DMS 273 treated with DMSO at 0.1 percent for 48 hours (cell line): Measurements from ENCODE around the gene SPCS2.

Experiments
- DNase-seq: peaks from one replicate; lab custom pipeline; 2025; lab: John Stamatoyannopoulos, UW

SPCS2 gene

DNA sequence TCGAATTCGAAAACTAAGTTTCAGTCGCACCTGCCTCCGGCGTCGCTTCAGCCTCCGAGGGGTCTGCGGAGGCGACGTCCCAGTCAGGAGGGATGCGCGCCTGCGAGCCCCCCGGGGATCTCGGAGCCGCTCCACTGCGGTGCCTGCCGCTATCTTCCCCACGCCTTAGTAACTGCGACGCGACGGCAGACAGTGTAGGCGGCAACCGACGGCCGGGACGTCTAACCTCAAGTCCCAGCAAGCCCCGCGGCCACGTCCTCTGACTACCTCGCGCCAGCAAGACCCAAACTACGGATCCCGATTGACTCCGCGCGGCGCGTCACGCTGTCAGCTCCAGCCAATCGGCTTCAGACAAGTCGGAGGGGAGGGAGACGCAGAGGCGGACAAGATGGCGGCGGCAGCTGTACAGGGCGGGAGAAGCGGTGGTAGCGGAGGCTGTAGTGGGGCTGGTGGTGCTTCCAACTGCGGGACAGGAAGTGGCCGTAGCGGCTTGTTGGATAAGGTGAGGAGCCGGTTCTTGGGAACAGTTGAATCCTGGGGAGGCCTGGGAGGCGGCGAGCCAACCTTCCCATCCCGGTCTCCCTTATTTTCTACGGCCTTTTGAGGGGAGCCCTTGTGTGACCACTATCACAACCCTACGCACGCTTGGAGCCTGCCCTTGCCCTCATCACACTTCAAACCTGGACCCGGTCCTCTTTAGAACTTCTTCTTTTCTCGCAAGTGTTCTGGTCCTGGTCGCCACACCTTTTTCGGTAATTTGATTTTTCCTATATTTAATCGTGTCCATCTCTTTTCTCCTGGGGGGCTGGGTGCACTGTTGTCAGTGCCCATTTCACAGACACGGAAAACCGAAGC is at the start of gene SPCS2, which contains the start of gene XRRA1:
TSS of gene SPCS2 (plus strand) at position 369 of the 855 bp plus-strand sequence. CDS start at position 389, 20 bp downstream.
TSS of gene XRRA1 (minus strand) at position 194 of the 855 bp plus-strand sequence. CDS start 8,213 bp downstream, outside the sequence.
- peak; percentile 90 for DNase-seq

DNA sequence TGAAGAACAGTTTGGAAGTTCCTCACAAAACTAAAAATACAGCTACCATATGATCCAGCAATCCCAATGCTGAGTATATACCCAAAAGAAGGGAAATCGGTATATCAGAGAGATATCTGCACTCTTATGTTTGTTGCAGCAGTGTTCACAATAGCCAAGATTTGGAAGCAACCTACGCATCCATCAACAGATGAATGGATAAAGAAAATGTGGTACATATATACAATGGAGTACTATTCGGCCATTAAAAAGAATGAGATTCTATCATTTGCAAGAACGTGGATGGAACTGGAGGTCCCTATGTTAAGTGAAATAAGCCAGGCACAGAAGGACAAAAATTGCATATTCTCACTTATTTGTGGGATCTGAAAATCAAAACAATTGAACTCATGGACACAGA is 46.7 kb upstream of the SPCS2 start:
- DNase-seq, result no peak

DNA sequence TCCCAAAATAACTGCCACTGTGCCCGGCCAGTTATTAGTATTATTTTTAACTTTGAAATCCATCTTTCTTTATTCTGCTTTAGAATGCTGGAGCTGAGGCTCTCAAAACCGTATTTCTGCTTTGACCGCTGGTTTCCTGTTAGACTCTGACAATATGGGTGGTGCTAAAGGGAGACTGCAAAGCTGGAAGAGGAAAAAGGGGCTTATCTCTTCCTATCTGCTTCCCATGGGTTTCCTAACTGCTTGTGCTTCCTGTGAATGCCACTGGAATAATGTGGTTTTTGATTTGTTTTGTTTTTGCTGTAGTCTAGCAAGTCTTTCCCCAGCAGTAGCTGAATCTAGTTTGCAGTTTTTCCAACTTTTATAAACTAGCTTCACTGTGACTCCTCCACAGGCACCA is 43.7 kb upstream of the SPCS2 start:
- no peak for DNase-seq

DNA sequence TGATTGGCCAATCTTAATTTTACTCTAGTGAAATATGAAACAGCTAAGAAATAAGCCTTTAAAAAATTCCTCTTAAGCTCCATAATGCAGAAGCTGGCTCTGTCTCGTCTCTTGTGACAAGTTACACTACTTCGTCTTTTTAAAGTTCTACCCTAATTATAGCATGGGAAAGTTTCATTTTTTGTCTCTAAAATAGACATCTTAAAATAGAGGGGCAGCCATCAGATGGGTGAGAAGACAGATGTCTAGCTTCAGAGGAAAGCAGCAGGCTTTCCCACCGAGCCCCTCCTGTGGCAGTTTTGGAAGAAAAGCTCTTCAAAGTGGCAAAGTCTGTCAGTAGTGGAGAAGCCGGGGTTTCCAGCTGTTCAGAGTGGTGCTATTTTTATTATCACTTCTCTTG is 39.7 kb upstream of the SPCS2 start:
- DNase-seq, result no peak

DNA sequence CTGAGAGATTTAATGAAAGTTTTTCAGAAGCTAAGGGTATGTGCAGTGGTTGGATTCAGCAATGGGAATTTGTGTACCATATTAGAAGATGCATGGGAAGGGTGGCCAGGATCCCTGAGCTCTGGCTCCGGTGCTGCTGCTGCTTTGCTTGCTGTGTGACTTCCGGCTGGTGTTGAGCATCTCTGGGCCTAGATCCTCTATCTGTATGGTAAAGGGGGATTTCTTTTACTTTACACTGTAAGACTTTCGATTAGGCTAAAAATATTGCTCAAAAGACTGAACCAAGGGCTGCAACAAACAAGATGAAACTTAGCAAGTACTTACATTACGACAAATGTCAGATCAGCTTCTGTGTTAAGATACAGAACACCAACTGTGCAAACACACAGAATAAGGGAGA is 39.3 kb upstream of the SPCS2 start:
- DNase-seq, result no peak

DNA sequence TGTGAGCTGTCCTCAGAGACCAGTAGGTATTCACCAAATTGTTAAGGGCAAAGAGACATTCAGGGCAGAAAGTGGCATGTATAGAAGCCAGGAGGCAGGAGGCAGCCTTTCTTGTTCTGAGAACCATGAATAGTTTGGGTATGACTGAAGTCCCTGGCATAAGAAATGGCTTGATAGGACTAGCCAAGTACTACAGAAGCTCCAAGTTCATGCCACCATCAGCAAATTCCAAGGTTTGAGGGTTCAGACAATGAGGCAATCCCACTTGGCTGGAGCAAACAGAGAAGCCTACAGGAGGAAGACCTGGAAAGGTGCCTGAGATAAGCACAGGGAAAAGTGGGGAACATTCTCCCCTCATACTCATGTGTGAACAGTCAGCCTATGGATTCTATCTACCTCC is 25.9 kb upstream of the SPCS2 start:
- DNase-seq, result no peak

DNA sequence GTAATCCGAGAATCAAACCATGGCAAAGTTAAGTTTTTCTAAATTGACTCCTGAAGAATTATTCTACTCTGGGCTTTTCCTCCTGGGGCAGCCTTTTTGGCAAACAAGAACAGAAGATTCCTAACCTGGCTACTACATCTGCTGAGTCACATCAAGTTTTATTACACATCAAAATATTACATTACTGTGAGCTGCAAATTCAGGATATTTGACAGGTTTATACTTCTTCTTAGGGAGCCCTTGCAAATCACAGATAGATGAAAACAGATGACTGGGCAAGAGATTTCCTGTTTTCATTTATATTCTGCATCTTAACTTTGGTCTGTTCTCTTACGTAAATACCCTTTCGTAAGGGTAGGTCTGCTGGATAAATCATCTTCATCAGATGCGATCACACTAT is 23.8 kb upstream of the SPCS2 start:
- no peak for DNase-seq

DNA sequence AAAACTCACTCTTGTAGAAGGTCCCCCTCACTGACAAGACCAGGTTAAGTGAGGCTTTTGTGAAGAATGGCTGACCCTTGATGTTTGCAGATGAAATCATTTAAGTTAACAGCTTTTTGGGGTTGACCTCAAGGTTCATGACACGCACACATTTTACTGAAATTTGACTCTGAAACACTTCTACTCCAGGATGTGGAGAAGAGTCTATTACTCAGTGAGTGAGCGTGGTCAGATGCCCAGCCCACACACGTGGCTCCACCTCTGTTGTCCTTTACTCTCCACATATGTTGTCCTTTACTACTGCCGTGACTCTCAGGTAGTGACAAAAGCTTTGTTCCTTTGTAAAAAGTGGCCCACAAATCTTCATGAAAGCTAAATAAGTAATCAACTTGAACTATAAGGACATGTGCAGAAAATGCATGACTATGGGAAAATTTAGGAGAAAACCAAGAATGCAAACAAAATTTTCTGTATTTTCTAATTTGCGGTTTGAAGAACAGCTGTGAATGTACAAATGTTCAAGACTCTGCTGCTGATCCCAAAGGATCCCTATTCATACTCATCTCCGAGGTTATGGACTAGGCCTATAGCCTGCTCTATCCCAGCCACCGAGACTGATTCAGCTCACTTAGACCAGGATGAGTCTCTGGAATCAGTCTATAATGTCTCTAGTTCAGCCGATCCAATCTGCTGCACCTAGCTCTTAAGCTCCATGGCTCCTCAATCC is 22.6 kb upstream of the SPCS2 start:
- DNase-seq, result no peak

DNA sequence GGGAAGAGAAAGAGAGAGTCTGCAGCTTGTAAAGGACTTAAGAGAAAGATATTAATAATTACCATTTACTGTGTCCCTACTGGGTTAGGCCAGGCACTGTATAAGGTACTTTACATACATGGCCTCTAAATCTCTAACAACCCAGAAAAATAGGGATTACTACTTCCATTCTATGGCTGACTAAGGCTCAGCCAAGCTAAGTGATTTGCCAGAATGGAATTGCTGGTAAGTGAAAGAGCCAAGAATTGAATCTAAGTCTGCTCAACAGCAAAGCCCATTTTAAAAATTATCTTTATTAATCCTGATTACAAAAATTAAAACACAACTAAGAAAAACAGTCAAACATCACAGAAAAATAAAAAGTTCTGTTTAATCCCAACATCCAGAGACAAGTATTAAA is 21.6 kb upstream of the SPCS2 start:
- DNase-seq, result no peak

DNA sequence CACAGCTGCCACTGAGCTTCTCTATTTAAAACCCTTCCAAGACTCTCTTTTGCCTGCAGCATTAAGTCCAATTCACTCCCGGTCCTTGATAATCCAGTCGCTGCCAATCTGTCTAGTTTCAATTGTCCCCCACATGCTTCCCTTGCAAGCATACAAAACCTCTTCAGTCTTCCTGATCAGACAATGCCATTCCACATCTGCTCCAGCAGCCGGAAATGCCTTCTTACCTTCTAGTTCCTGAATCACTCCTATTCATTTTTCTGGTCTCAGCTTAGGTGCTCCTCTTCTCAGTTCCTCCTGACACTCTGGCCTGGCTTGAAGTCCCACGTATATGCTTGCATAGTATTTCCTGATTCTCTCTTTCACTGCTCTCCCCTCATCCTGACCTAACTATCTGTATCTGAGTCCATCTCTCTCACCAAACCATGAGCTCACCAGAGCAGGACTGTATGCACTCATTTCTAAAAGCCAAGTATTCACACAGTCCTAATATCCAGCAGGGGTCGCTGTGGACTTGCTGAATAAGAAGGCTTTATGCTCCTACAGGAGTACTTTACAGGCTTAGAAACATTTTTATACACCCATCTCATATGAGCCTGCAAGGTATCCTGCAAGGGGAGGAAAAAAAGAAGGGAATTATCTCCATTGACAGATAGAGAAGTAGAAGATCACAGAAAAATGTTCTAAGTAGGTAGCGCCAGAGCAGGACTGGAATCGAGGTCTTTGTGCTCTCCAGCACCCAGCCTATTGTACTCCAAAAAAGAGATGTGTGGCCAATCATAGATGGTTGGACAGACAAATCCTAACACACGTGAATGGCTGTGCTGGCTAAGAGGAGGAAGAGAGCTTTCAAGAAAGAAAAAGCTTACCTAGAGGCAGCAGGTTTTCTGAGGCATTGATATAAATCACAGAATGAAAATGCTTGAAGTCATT is 19.4 kb upstream of the SPCS2 start:
- DNase-seq, result peak; percentile 28

DNA sequence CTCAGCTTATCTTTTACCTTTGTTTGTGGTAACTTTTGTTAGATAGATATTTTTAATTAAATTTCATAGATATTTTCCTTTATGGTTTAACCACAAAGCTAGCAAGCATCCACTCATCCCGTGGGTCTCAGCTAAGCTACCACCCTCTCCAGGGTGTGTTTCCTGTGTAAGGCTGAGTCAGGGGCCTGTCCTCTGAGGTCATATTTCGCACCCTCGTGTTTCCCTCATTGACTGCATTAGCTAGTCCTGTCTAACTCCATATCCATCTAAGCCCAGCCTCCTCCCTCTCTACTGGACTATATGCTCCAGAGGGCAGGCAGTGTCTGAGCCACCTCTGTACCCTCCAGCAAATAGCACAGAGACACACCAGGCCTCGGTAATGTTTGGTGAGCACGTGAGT is 16.9 kb upstream of the SPCS2 start:
- DNase-seq, result no peak

DNA sequence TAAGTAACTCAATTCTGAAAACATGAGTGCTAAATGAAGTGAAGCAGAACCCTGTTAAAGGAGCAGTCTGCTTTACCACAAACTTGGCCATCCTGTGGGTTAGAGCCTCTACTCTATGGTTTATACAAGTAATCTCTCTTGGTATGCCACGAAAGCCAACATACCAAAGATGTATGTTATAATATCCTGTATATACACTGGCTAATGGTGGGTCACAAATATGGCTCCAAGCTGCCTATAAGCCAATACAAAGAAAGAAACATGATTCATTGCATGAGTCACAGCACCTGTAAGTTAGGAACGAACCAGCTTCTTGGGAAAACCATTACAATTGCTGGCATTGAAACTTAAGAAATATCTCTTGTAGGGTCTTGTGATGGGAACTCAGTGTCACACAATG is 16.3 kb upstream of the SPCS2 start:
- DNase-seq, result no peak

DNA sequence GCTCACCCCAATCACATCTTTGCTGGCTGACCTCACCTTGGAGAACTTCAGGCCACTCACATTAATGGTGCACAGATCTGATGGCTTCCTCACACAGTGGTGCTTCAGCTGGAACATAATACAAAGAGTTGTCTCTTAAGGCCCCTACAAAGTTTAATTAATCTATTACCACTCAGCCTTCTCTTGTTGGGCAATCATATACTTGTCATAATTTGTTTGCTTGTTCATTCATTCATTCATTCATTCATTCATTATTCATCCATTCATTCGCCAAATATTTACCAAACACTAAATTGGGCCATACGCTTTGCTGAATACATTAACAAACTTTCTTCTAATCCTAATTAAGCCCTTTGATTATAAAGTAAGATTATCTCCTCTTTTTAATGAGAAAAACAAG is 15.3 kb upstream of the SPCS2 start:
- no peak for DNase-seq

DNA sequence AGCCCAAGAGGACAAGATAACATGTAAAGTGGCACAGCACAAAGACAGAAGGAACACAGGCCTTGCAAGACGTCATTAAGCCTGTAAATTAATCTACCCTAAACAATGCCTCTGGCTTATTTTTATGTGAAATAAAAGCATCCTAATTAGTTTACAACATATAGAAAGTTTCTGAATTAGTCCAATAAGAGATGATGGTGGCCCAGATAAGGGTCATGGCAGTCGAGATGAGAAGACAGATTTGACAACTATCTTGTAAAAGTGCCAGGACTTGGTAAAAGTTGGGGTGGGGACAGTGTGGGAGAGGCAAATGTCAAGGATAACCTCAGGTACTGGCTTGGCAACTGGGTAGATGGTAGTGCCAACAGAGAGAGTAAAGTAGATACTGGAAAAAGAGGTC is 13.8 kb upstream of the SPCS2 start:
- no peak for DNase-seq

DNA sequence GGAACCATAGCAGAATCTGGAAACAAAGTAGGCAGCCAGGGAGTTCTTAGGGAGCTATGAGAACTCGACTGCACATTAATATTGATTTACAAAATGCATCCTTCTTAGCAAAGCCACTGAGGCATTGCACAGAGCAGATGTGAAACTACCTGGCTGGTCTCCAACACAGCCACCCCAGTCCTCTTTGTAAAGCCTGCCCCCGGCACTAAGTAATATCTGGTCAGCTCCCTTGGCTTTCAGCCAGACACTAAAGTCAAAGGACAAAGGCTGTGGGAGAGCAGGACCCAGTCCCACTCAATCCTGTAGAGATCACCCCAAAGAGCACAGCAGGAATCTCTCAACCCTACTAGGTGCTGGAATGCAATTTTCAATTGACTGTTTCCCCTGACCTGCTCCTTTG is 13.0 kb upstream of the SPCS2 start:
- no peak for DNase-seq

DNA sequence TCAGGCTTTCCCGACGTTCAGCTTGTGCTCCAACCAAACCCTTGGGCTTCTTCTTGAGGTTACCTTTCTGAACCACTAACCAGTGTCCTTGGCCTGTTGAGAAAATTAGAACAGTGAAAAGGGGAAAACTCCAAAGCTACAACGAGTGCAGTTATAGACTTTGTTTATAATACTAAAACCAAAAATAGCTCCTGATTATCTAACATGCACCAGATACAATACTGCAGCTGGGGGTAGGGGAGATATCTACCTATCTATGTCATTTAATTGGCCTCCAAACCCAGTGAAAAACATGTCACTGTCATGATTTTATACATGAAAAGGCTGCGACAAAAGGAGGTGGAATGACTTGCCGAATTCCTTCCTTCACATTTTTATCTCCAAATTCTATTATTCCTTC is 12.1 kb upstream of the SPCS2 start:
- no peak for DNase-seq

DNA sequence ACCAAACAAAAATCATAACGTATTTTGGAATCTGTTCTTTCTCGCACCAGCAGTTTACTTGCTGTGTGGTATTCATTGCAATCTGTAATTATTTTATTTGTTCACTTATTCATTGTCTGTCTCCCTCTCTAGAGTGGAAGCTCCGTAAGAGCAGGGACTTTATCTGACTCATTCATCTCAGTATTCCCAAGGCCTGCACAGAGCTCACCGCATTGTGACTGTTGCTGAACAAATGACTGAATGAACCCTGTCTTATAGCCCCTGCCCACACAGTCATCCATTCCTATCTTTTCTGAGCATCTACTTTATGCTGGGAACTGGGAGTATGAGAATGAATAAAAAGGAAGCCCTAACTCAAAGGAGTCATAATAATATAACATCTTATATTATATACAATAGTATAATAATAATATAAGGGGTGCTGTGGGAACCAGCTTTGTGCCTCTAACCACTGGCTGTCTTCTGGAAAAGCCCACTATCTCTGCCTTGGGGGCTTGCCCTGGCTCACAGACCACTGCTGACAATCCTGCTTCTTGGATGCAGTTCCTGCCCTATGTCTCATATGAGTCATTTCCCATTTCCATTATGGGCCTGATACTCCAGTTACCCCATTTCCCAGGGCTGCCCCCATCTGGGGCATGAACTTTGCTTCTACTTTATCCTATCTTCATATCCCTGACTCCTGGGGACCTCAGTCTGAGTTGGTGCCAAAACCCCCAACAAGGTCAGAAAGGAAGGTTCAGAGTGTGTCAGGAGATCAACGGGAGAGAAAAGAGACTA is 11.2 kb upstream of the SPCS2 start:
- no peak for DNase-seq

DNA sequence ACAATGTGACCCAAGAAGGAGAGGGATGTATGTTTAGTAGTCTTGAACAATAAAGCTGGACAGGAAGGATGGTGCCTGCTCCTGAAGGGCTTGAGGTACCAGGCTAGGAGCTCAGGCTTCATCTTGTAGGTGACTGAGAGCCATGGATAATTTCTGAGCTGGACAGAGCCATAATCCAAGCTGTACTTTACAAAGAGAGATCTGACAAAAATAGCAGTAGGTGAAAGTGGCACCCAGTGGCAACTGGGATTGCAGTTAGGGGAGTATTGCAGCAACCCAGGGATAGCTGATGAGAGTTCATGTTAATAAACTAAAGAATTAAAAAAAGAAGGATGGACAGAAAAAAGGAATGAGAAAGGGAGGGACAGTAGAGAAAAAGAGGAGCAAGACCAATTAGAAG is 7.6 kb upstream of the SPCS2 start:
- no peak for DNase-seq

DNA sequence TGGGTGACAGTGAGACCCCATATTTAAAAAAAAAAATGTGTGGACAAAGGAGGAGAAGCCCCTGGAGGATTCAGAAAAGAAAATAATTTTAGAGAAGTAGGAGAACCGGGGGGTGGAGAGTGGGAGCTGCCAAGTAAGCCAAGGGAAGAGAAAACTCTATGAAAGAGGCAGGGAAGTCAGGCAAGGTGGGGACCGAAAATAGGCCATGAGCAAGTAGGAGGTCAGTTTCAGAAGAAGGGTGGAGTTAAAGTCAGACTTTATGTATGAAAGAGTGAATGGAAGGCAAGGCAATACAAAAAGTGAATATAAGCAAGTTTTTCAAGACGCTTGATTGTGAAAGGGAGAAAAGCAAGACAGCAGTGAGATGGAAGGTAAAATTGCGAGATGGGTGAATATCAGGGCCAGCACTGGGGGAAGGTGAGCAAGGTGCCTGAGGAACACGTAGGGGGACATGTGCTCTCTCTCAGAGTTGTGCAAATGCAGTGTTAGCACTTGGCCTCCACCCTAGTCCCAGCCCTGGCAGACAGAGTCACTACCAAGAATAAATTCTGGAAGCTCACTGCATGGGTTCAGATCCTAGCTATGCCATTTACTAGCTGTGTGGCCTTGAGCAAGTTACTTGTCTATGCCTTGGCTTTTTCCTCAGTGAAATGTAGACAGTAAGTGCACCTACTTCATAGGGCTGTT is 6.8 kb upstream of the SPCS2 start:
- no peak for DNase-seq

DNA sequence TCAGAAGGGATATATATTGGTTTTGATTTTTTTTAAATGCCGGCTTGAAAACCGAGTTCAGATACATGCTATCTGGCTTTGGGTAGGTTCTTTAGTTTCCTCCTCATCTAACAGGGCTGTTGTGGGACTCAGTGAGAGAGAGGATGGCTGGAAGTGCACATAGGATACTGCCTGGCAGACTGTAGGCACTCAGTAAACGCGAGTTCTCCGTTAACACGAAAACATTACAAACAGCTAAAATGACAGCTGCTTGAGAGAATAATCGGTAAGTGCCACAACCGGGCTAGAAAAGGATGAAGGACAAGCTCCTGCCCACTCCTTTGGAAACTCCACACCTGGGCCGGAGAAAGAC is 544 bp upstream of the SPCS2 start:
- no peak for DNase-seq

DNA sequence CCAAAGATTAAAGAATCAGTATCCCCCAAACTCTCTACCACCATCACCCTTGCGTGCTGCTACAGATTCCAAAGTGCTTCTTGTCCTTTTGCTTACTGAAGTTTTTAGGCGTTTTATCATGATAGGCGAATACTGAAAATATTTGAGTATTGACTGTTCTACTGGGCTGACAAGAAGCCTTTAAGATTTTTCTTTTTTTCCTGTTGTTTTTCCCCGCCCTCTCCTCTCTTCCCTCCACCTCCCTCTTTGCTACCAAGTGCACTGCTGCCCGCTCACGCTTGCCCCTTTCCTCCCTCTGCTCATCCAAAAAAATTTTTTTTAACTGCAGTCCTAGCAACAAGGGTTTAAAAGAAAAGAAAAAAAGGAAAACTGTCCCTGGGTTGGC is 679 bp downstream of the SPCS2 start:
- no peak for DNase-seq
